ENCODE data around the gene EIF6.
A peak's percentile ranks its signal among the peaks of the same experiment; 100 is the strongest.
"Not testable (repeated sequence)": the region's sequence is repeated elsewhere in the genome, so short reads cannot be mapped to it uniquely, and the experiment has no call there.

The EIF6 gene
- 30.9 to 65.3 (median 41.5) reads per million in 18 experiments for total RNA-seq

DNA sequence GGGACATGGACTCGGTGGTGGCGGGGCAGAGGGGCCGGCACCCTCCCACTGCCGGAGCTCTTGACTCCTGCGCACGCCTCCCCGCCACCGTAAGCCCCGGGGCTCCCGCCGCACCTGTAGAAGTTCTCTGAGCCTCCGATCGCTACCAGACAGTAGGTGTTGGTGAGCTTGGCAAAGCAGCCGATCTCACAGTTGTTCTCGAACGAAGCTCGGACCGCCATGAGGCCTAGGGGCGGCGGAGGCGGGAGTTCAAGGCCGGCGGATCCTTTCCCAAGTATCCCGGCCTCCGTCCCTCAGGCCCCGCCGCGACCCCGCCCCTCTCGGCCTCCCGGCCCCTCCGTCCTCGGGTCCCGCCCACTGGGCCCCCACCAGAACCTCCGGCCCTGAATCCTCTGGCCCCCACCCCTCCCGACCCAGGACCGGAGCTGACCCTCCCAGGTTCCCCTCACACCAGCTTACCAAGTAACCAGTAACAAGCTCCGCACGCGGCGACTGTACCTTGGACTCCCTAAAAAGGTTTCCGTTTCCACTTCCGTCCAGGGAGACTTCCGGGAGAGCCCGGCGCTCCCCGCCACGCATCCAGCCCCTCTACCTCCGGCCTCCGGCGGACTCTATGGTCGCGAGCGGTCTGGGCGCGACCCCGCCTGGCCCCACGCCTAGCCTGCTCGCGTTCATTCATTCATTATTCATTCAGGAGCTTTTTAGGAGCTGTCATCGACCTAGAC, at the start of gene EIF6:
Gene EIF6, minus strand, starts transcription at position 506 of the 725 bp plus-strand sequence. Its CDS starts 285 bp downstream, at position 221.
- peak; percentile 75 to 79 for DNase-seq

DNA sequence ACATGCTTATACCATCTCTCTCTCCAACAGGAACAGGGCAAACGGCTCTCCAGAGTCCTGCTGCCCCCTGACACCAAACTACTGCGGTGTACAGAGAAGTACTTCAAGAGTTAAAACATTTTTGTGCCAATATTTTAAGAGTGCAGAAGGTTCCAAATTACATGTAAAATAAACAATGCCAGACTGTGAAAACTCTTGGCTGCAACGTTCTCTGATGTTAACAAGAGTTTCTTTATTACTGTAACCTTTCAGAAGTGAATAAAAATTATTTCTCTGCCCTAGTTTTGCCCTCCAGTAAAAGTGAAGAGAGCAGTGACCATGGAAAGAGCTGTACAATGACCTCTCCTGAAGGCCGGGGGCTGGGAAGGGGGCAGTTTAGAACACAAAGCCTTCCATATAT, 49.0 kb upstream of the EIF6 start:
- DNase-seq, result no peak

DNA sequence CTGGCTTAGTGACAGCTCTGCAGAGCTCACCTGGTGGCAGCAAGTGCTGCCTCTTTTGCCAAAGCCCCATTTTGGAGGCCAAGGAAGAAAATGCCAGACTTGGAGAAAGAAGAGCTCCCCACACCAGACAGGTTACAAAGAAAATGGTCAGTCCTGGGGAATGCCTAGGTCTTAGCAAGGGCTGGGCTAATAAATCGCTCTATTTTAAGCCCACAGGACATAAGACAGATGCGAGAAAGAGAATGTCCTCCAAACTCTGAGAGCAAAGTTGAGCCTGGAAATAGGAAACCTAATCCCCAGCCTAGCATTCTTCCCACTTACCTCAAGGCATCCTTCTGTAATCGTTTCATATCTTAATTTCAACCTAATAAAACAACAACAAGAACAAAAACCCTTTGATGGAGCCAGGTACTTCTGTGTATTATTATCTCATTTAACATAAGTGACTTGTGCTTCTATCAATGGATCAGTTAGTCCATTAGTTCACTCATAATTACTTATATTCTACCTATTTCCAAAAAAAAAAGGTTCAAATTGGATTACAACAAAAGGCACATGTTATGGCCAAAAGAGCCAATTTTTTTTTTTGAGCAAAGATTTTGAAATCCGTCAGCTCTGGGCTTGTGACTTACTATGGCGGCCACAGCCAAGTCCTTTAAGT, 48.1 kb upstream of the EIF6 start:
- no peak for DNase-seq

DNA sequence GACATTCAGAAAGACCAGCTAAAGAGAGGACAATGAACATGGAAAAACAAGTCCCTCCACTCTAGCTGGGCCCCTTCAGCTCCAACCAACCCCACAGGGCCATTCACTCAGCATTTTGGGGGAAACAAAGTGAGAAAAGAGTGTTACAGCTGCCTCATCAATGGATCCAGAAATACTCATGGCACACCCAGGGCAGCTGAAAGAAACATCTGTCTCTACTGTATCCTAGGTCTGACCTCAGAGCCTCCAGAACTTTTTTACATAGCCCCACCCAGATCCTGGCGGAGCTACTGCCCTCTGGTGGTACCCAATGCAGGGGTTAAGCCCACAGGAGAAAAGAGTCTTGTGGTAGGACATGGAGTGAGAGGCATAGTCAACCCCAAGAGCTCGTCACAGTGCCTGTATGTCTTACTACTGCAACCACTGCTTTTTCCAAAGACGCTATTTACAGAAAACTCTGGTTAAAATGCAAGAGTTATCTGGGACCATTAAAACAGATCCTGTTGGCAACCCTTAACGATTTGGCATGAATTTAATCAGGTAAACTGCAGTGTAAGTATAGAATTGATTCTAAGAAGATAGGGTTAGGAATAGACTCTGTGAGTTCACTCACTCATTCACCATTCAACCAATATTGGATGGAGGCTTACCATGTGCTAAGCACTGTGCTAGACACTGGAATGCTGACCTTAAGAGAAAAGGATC, 45.0 kb upstream of the EIF6 start:
- DNase-seq, result peak; percentile 56 to 66

DNA sequence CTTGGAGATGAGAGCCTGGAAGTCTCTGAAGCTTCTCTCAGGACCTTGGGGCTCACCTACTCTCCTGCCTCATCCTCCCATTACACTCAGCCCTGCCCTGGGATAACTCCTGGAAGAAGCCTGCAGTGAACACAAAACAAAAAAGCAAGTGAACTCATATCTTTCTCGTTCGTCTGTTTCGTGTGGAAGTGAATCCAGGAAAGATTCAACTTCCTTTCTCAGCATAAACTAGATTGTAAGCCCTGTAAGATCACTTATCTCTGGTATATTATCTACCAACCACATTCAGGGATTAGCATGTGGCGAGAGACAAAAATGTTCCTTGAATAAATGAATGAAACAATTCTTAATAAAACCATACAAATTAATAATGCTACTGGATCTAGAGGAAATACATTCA, 44.1 kb upstream of the EIF6 start:
- DNase-seq, result no peak

DNA sequence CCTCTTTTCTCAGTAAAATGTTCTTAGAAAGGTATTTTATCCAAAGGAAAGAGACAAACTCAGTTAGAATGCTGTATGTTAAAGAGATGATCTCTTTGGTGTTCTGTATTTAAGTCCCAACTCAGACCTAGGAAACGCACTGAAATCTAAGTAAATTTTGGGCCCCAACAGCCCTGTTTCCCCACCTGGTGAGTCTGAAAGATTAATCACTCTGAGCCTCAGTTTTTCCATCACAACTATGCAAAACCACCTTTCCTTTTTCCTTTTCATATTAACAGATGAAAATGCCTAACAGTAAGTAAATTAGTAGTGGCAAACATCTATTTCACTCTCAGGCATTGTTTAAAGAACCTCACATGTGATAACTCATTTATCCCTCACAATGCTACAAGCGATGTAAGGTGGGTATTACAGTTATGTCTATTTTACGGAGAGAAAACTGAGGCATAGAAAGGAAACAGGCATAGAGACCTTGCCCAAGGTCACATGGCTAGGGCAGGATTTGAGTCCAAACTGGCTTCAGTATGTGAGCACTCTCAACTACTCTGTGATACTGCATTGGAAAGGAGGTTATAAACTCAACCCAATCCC, 43.6 kb upstream of the EIF6 start:
- no peak for DNase-seq

DNA sequence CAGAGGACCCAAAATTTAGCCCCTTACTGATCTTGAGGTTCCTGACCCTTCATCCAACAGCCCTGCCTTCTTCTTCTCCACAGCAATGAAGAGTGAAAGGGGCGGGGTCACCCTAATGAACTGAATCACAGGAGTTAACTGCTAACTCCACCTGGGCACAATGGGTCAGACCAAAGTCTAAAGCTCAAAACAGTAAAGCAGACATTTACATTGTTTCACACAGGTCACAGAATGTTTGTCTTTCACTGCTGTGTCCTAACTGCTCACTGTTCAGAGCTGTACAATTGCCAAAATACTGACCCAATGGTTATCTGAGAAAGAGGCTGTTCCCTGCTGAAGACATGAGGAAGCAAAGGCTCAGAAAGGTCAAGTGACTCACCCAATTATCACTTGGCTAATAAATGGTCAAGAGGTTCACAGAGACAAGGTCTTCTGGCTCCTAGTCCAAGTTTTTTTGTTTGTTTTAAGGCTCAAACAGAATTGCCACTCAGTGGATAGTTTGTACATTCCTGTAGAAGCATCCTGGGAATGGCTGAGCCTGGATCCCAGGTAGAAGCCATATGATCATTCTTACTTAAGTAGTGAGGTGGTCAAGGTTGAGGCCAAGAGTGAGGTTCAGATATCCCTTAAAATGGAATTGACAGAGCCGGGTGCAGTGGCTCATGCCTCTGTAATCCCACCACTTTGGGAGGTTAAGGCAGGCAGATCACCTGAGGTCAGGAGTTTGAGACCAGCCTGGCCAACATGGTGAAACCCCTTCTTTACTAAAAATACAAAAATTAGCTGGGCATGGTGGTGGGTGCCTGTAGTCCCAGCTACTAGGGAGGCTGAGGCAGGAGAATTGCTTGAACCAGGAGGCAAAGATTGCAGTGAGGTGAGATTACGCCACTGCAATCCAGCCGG, 42.8 kb upstream of the EIF6 start:
- DNase-seq, result peak; percentile 75 to 77

DNA sequence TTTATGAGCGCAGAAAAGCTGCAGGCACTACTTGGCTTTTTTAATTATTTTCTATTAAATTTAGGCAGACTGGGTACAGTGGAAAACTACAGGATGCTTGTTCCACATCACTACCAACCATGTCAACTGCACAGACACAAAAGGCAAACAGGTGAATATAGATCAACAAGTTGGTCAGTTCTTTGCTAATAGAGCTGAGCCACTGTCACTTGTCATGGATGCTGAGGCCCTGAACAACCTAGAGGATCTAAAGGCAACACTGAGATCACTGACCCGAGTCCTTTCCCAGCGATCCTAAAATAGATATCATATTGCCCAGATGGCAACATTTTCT, 42.1 kb upstream of the EIF6 start:
- DNase-seq, result no peak

DNA sequence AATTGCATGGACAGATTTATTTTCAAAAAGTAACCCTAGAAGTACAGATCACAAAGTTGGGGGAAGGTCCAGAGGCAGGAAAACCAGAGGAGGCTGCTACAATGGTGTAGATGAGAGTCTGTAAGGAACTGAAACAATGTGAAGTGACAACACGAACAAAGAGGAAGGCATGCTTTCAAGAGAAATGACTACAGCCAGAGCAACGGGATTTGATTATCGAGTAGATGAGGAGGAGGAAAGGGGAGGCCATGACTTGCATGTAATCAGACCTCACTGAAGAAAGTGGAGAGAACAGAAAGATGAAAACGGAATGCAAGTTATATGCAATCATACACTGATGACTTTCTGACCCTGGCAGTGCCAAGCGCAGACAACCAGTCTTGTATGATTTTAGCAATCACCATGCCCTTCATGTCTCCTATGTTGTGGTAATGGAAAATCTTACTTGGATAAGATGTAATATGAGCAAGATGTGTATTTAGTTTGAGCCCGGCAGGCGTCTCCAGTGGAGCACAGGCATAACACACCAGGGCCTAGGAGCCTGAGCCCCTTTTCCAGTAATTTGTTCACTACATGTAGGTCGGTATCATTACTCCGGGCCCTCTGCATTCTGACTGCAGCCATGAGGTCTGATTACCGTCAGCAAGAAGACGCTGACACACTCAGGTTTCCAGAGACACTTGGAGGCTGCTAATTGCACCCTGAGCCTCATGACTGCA, 41.6 kb upstream of the EIF6 start:
- peak; percentile 71 to 75 for DNase-seq

DNA sequence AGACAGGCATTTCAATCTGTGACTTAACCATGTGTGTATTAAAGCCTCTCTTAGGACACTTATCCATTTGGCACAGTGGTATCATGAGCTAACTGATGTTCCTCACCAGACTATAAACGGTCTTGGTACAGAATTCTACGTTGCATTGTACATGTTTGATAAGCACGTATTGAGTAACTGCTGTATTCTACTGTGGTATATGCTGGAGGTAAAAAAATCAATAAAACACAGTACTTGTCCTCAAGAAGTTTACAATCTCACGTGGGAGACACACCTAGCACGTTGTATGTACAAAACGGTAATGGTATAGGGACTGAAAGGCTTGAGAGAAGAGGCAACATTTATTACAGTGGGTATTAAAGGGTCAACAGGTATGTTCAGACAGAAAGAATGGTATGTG, 40.8 kb upstream of the EIF6 start:
- DNase-seq, result no peak

DNA sequence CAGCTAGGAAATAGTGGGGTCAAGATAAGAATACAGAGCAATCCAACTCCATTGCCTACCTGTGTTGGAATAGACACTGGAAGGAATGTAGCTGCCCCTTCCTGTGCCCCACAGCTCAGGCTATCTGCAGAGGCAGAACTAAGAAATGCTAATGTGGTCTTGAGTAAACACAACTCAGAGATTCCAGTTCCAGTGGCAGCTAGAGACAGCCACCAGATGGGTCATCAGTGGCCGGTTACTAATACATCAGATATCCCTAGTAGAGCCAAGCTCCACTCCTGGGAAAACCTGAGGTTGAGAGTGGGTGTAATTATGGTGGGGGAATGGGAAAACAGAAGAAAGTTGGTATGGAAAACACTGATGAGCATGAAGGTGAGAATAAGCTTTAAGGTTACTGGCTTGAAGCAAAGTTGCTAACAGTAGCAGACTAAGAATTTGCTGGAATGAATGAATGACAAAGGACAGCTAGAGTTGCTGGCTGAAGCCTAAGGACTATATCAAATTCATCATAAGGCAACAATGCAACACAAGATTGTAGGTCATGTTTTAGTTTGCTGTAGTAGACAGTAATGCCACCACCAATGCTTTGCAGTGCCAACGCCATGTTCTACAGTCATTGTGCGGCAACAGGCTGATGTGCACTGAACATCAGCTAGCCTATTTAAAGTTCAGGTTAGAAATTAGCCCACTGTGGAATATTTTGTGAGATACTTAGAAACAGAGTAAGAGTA, 36.0 kb upstream of the EIF6 start:
- no peak for DNase-seq

DNA sequence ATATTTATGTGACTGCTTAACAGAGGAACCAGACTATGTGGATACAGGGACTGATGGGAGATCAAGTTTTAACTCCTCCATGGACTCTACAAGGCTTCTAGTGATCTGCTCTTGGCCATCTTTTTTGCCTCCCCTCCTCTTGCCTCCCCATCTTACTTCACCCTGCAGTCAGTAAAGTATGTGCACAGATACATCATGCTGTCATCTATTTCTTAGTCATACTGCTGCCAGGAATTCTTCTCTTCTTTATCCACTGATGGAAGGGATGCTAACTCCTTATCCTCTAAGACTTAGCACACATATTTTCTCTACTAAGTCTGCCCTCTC, 35.3 kb upstream of the EIF6 start:
- no peak for DNase-seq

DNA sequence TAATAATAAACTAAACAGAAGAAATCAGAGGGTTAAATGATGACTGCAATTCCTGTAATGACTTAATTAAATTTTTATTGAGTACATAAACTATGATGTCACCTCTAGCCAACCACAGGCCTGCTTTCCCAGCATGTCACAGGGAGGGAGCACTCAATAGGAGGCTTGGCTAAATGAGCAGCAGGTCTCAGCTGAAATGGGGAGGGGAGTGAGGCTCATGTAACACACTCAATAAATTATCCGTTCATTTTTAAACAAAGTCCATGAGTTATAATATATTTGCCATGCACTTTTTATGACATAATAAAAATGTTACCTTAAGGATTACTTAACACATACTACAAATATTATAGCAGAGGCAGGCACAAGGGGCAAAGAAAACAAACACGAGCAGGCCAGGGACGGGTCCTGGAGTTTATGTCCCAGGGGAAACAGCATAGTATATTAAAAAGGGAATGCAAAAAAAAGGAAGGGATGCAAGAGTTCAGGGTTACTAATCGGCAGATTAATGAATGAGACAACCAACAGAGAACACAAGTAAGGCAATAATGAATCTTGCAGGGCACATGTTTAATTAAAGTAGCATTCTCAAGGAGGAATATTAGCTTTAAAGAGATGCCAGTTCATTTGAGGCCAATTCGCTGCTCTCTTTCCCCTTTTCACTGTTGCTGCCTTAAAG, 34.8 kb upstream of the EIF6 start:
- no peak for DNase-seq

DNA sequence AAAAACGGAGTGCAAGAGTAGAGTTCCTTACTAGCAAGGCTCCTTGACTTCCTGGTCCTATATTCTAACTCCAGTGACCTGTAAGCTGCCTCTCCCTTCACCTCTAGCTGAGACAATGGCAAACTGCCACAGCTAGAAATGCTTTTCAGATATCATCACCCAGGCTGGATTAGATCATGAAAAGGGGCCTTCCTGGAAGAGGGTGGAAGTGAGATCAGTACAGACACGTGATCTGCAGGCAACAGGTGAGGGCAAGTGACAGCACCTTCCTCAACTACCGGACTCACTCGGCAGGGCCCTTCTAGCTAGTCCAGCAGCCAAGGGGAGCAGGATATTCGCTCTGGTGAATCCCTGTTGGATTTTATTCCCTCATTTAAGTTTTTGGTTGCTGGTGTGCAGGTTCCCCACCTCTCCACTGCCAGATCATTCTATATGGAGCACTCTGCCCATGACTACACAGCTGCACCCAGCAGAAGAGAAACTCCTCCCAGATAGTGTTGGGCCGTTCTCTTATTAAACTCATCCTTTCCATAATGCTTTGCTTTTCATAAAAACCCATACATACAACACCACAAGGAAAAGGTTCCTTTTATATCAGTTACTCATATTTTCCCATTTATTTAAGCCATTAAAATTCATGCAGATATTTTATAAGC, 34.1 kb upstream of the EIF6 start:
- no peak for DNase-seq

DNA sequence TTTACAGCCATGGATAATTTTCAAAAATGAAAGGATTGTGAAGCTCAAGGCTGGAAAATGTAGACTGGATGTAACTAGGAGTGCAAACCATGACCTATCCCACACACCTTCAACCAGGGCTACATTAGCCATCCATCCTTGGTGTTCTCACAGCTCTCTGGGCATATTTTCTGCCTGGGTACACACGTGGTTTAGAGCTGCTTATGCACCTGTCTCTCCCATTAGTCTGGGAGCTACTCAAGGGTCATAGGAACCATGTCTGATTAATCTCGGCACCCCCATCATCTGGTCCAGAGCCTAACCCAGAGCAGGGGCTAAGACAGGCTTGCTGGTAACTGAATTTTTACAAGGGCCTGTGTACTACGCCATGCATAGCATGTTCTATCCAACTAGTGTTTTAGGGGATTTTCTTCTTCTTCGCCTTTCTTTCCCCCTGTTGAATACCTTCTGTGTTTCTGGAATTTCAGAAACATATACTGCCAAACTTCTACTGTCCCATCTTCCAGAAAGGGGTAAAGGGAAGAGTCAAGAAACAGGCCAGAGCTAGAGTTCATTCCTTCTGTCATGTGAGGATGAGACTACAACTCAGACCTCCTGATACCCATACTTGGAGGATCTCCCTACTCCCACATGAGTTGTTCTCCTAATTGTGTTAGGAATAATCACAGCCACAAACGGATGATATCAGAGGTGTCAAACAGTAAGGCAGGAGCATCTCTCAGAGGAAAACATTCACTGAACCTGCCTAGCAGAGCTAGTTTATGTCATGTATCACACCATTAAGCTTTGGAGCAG, 33.0 kb upstream of the EIF6 start:
- DNase-seq, result peak; percentile 10 to 62

DNA sequence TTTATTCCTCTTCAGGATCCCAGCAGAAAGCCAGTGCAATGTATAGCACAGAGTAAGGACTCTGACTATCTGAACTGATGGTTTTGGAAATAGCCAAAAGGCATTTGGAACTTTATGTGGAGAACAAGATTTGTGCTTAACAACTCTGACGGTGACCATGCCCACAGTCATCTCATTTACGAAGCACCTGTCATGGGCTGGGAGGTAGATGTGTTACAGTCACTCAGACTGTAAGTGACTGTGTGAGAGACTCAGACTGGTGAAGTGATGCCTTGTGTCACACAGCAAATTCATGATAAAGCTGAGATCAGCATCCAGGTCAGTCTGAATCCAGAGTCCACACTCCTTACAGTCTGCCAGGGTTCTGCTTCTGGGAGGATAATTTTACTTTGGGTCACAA, 31.5 kb upstream of the EIF6 start:
- DNase-seq, result no peak

DNA sequence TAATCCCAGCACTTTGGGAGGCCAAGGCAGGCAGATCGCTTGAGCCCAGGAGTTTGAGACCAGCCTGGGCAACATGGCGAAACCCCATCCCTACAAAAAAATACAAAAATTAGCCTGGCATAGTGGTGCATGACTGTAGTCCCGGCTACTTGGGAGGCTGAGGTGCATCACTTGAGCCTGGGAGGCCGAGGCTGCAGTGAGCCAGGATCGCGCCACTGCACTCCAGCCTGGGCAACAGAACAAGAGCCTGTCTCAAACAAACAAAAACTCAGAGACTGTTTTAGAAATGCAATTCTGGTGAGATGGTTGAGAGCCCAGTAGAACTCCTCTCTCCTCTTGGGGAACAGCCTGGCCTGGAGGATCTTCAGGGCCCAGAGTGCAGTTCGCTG, 31.1 kb upstream of the EIF6 start:
- DNase-seq, result not testable (repeated sequence)

DNA sequence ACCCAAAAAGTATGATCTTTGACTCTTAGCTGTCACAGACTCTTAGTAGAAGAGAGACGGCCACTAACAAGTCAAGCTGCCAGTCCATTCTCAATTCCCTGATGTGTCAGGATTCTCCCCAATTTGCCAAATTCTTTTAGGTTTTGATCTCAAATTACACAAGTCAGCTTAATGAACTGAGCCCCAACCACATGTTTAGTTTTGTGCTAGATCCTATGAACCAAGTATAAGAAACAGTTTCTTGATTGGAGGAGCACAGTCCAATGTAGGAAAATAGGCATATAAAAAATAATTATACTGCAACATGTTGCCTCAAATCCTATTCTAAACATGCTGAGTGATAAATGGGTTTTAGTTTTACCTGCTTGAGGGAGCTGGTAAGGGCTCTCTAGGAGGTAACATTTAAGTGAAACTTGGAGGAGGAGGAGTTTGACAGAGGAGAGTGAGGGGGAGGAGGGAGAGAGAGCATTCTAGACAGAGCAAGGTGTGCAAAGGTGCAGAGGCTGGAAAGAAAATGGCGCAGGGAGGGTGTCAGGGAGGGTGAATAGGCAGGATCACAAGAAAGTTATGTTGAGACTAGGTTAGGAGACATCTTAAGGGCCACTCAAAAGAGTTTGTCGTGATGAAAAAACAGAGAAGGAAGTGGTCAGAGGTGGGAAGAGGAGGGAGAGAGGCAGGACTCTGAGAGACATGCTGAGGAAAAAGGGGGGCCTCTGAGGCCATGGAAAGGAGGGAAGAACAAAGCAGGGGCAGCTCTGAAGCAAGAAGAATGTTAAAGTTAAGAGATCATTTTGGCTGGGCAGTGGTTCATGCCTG, 30.5 kb upstream of the EIF6 start:
- no peak for DNase-seq
